Stomach smooth muscle (tissue), 2 donors: ENCODE results near the gene SEC16B.

ENCODE experiments used
- H3K27ac ChIP-seq: one replicate; pipeline ENCODE4 v1.7.0; 2013; ENCODE audit warnings: mild to moderate bottlenecking, low read length, inconsistent platforms
- H3K27me3 ChIP-seq, 2 donors: one replicate each; pipeline ENCODE4 v1.7.0; 2013; ENCODE audit warnings: low read length in 2 of 2; ENCODE audit not compliant: insufficient read depth in 2 of 2, control insufficient read depth in 1 of 2
- H3K36me3 ChIP-seq, 2 donors: one replicate each; pipeline ENCODE4 v1.7.0; 2013; ENCODE audit warnings: low read length in 2 of 2; ENCODE audit not compliant: control insufficient read depth in 2 of 2, insufficient read depth in 2 of 2
- H3K4me1 ChIP-seq: one replicate; pipeline ENCODE4 v1.7.0; 2013; ENCODE audit warnings: low read length; ENCODE audit not compliant: control insufficient read depth, insufficient read depth
- H3K4me3 ChIP-seq, 2 donors: one replicate each; pipeline ENCODE4 v1.7.0; 2013; ENCODE audit warnings: low read length in 2 of 2
- H3K9ac ChIP-seq, 2 donors: one replicate each; pipeline ENCODE4 v1.7.0; 2013; ENCODE audit warnings: low read length in 2 of 2, mild to moderate bottlenecking in 1 of 2
- H3K9me3 ChIP-seq, 2 donors: one replicate each; pipeline ENCODE4 v1.7.0; 2013; ENCODE audit warnings: low read length in 2 of 2; ENCODE audit not compliant: control insufficient read depth in 2 of 2
- donor health status: healthy.
- donor health status: Pancreatic carcinoma.

Gene SEC16B

DNA sequence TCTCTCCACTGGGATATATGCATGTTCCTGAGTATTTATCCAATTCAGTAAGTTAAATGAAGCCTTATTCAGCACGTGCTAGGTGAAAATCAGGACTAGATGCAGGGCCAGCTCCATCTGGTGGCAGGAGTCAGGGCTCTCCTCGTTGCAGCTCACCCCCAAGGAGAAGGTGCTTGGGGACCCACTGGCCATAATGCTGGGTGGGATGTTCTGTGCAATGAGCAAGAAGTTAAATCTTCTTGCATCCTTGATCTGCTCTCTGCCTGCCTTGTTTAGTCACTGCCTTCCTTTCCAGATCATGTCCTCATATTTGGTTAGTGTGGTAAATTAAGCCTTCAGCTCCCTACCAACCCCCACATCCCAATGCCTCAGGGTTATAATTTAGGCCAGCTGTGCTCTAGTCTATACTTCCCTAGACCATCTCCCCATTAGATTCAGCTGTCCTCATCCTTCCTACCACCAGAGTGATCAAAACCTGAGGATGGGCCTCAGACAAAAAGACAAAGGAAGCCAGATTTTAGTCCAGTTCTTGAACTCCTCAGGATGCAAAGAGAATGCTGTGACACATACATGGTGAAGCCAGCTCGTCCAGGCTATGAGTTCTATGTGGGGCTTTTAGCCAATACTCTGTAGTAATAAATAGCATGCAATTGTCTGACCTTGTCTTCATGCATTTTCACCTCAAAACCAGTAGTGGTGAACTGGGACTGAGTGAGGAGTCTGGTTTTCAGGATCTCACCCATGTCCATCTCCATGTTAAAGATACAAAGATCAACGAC is 55.9 kb downstream of the SEC16B start:
- Histone ChIP-seq H3K4me1 (no peaks in the 10 kb centered on the region), H3K27me3 (peaks cover 0 to 2% of the 10 kb centered on the region in 2 donors), H3K4me3 (no peak overlapping the region), H3K9ac (no peak overlapping the region), H3K9me3 (no peaks in the 10 kb centered on the region), H3K36me3 (no peaks in the 10 kb centered on the region), H3K27ac (no peak overlapping the region)

DNA sequence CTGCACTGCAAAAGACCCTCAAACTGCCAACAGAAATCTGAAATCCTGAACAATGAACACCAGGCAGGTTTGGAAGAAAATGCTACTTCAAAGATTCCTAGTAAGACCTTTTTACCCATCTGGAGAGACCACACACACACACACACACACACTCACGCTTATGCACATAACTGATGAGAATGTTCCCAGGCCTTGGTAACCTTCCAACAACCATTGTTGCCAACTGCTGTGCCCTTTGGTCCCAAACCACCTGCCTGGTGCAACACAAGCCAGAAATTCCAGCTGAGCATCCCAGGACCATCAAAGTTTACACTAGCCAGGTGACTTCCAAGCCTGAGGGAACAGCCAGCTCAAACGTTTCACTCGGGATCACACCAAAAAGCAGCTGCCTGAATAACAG is 56.9 kb downstream of the SEC16B start:
- no peaks in the 10 kb centered on the region for H3K9me3 ChIP-seq
- H3K36me3 ChIP-seq, result no peaks in the 10 kb centered on the region
- H3K9ac ChIP-seq, result no peak overlapping the region
- H3K27ac ChIP-seq, result no peak overlapping the region
- H3K4me3 ChIP-seq, result no peak overlapping the region
- peaks cover 0 to 2% of the 10 kb centered on the region in 2 donors for H3K27me3 ChIP-seq
- no peaks in the 10 kb centered on the region for H3K4me1 ChIP-seq

- Histone ChIP-seq H3K36me3 (no peaks in the 10 kb centered on the region), H3K27me3 (no peaks in the 10 kb centered on the region), H3K9ac (no peak overlapping the region), H3K4me3 (no peak overlapping the region), H3K4me1 (no peaks in the 10 kb centered on the region), H3K9me3 (peaks cover 0 to 3% of the 10 kb centered on the region in 2 donors), H3K27ac (no peak overlapping the region)
These were observed 60.4 kb downstream of the SEC16B start for GRCh38 chr1:177909416-177909815.

GRCh38 chr1:177907000-177907399 is 62.9 kb downstream of the SEC16B start:
- Histone ChIP-seq H3K9ac (no peak overlapping the region), H3K27ac (no peak overlapping the region), H3K9me3 (peaks cover 0 to 3% of the 10 kb centered on the region in 2 donors), H3K4me1 (no peaks in the 10 kb centered on the region), H3K36me3 (no peaks in the 10 kb centered on the region), H3K27me3 (no peaks in the 10 kb centered on the region), H3K4me3 (no peak overlapping the region)

GRCh38 chr1:177905686-177906085 is 64.2 kb downstream of the SEC16B start:
- Histone ChIP-seq H3K9me3 (peaks cover 0 to 3% of the 10 kb centered on the region in 2 donors), H3K4me1 (no peaks in the 10 kb centered on the region), H3K36me3 (no peaks in the 10 kb centered on the region), H3K4me3 (no peak overlapping the region), H3K27ac (no peak overlapping the region), H3K9ac (no peak overlapping the region), H3K27me3 (no peaks in the 10 kb centered on the region)

GRCh38 chr1:177902266-177902665 is 67.6 kb downstream of the SEC16B start:
- H3K4me1 ChIP-seq, result no peaks in the 10 kb centered on the region
- no peak overlapping the region for H3K9ac ChIP-seq
- no peaks in the 10 kb centered on the region for H3K36me3 ChIP-seq
- H3K27me3 ChIP-seq, result no peaks in the 10 kb centered on the region
- no peak overlapping the region for H3K27ac ChIP-seq
- peaks cover 0 to 1% of the 10 kb centered on the region in 2 donors for H3K9me3 ChIP-seq
- H3K4me3 ChIP-seq, result no peak overlapping the region

GRCh38 chr1:177897998-177898654 is 71.7 kb downstream of the SEC16B start:
- no peaks in the 10 kb centered on the region for H3K36me3 ChIP-seq
- no peaks in the 10 kb centered on the region for H3K9me3 ChIP-seq
- H3K4me3 ChIP-seq, result no peak overlapping the region
- H3K27me3 ChIP-seq, result no peaks in the 10 kb centered on the region
- H3K27ac ChIP-seq, result no peak overlapping the region
- no peak overlapping the region for H3K9ac ChIP-seq
- no peaks in the 10 kb centered on the region for H3K4me1 ChIP-seq

DNA sequence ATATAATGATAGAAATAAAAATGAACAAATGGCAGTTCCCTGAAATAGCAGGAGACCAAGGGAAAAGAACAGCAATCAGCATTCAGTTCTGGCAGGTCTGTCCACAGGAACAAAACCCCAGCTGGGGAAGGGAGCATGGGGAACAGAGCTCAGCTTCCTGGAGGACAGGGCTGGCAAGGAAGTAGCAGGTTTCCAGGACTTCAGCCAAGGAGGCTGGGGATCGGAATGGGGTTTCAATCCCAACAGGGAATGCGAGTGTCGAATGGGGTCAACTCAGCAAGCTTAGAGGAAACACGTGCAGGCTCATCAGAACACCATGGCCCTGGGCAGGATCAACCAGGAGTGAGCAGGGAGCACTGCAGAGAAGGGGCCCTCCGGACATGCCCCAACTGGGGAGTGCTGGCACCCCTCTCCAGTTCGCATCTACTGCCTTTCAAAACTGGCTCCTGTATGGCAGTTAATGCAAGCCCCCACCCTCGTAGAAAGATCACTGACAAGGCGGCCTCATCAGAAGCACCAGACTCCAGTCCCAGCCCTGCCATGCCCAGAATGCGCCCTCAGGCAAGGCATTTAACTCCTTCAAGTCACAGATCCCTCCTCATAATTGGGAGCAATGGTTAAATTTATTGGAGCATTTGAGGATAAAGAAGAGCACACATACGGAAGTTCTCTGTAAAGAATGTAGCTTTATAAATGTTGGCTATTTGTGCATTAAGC is 72.4 kb downstream of the SEC16B start:
- H3K9me3 ChIP-seq, result no peaks in the 10 kb centered on the region
- H3K27ac ChIP-seq, result no peak overlapping the region
- H3K9ac ChIP-seq, result no peak overlapping the region
- H3K4me1 ChIP-seq, result no peaks in the 10 kb centered on the region
- no peaks in the 10 kb centered on the region for H3K36me3 ChIP-seq
- H3K27me3 ChIP-seq, result no peaks in the 10 kb centered on the region
- H3K4me3 ChIP-seq, result no peak overlapping the region
